GM12878 (cell line): Measurements from ENCODE around the gene SGSH. TPM values are rescaled to one million over a fixed set of nuclear protein-coding genes. Genes with fewer than 3 reads are reported as not detected.

Source experiments
- ATAC-seq: fragments of 200-7000 bp; cut with Tn5 transposase; 3 replicates; pipeline ENCODE4 v1.9.1; 2020; ENCODE audit warnings: mild to moderate bottlenecking, moderate library complexity
- BruUV-seq: library from RNA; stranded (reverse); fragments of 400-500 nt; replicated peaks from 2 replicates; lab custom pipeline; 2021; lab: Mats Ljungman, UMichigan
- CTCF ChIA-PET: fragments of 300-600 bp; sonication (Branson Sonifier 250); formaldehyde crosslinking; extraction: SDS; loops from one replicate; lab custom pipeline; 2021; ENCODE audit warnings: inconsistent platforms; lab: Yijun Ruan, JAX
- POLR2A ChIA-PET: fragments of 350-600 bp; formaldehyde crosslinking; extraction: SDS; loops from one replicate; lab custom pipeline; 2021; ENCODE audit warnings: inconsistent platforms; lab: Charles Lee
- RAD21 ChIA-PET: fragments of 300-600 bp; sonication (Branson Sonifier 250); formaldehyde crosslinking; loops from one replicate; lab custom pipeline; 2023; ENCODE audit warnings: antibody characterized with exemption; ENCODE audit not compliant: unreplicated experiment; lab: Charles Lee
- SMC1A ChIA-PET: fragments of 300-600 bp; sonication (Branson Sonifier 250); formaldehyde crosslinking; loops from one replicate; lab custom pipeline; 2023; ENCODE audit not compliant: unreplicated experiment, uncharacterized antibody; lab: Charles Lee
- DNase-seq: peaks from one replicate; pipeline ENCODE4 v3.0.0-alpha.2; 2011; ENCODE audit warnings: low read depth, low spot score
- FAIRE-seq: peaks from 3 replicates; lab custom pipeline; 2011; peaks lifted over from hg19 to GRCh38; lab: Jason Lieb, UNC
- H2AFZ ChIP-seq: 2 replicates; pipeline ENCODE4 v1.6.0; 2011; ENCODE audit warnings: low read depth, low read length, control low read depth; ENCODE audit not compliant: control insufficient read depth
- H3K27ac ChIP-seq: 2 replicates; pipeline ENCODE4 v1.5.1; 2011; ENCODE audit warnings: control low read depth; ENCODE audit not compliant: control insufficient read depth, insufficient read depth
- H3K27me3 ChIP-seq, 2 experiments: replicated peaks in 1 of 2; 2 replicates each; pipeline versions ENCODE4 v1.6.0 to v1.6.1; 2011; ENCODE audit warnings: low read length in 1 of 2; ENCODE audit not compliant: control insufficient read depth in 2 of 2, insufficient read depth in 2 of 2
- H3K36me3 ChIP-seq, 2 experiments: 2 replicates each; pipeline ENCODE4 v1.5.1; 2011; ENCODE audit warnings: low read length in 1 of 2; ENCODE audit not compliant: control insufficient read depth in 2 of 2, insufficient read depth in 2 of 2
- H3K4me1 ChIP-seq: 2 replicates; pipeline ENCODE4 v1.6.1; 2011; ENCODE audit warnings: mild to moderate bottlenecking, low read length, moderate library complexity, mixed read lengths; ENCODE audit not compliant: control insufficient read depth, insufficient read depth
- H3K4me2 ChIP-seq: 2 replicates; pipeline ENCODE4 v1.6.0; 2011; ENCODE audit warnings: control low read depth; ENCODE audit not compliant: control insufficient read depth, insufficient read depth
- H3K4me3 ChIP-seq: fragments of 200-600 bp; sonication (generic); 2 replicates; pipeline ENCODE4 v1.5.1; 2016
- H3K79me2 ChIP-seq: 2 replicates; pipeline ENCODE4 v1.6.0; 2011; ENCODE audit warnings: low read length; ENCODE audit not compliant: control insufficient read depth, insufficient read depth
- H3K9ac ChIP-seq: 2 replicates; pipeline ENCODE4 v1.8.0; 2011; ENCODE audit warnings: low read length, control low read depth, mixed read lengths; ENCODE audit not compliant: control insufficient read depth, insufficient read depth
- H3K9me3 ChIP-seq: replicated peaks from 3 replicates; pipeline ENCODE4 v1.5.1; 2011; ENCODE audit warnings: mild to moderate bottlenecking, low read length; ENCODE audit not compliant: control insufficient read depth, insufficient read depth
- H4K20me1 ChIP-seq: 2 replicates; pipeline ENCODE4 v1.6.0; 2011; ENCODE audit not compliant: control insufficient read depth, insufficient read depth
- CEBPB ChIP-seq, 2 experiments: fragments of 150-350 bp in 1 of 2; IDR thresholded peaks; 2 replicates each; pipeline ENCODE4 v1.6.1; 2012 to 2014; ENCODE audit warnings: low read depth in 2 of 2, low read length in 2 of 2, borderline replicate concordance in 1 of 2, inconsistent platforms in 1 of 2
- EED ChIP-seq: sonication (generic); IDR thresholded peaks from 2 replicates; pipeline ENCODE4 v1.6.1; 2016; ENCODE audit warnings: antibody characterized with exemption, low read depth
- FOS ChIP-seq: IDR thresholded peaks from 3 replicates; pipeline ENCODE4 v1.6.1; 2011; ENCODE audit warnings: borderline replicate concordance; ENCODE audit not compliant: insufficient read length; ENCODE audit errors: extremely low read depth
- IKZF1 ChIP-seq: fragments of 450-650 bp; conservative IDR thresholded peaks from 2 replicates; pipeline ENCODE4 v1.6.1; 2017; ENCODE audit warnings: antibody characterized with exemption, mild to moderate bottlenecking
- MYC ChIP-seq: IDR thresholded peaks from 2 replicates; pipeline ENCODE4 v1.6.1; 2011; ENCODE audit warnings: mild to moderate bottlenecking, low read length, moderate library complexity, inconsistent platforms; ENCODE audit not compliant: insufficient read depth, insufficient replicate concordance, insufficient read length, severe bottlenecking
- NBN ChIP-seq: fragments of 450-650 bp; IDR thresholded peaks from 2 replicates; pipeline ENCODE4 v1.6.1; 2016
- NFYB ChIP-seq: IDR thresholded peaks from 2 replicates; pipeline ENCODE4 v1.6.1; 2011; ENCODE audit warnings: low read depth, mild to moderate bottlenecking, low read length, improper control_type of control experiment, moderate library complexity; ENCODE audit not compliant: insufficient read depth
- NRF1 ChIP-seq: conservative IDR thresholded peaks from 2 replicates; pipeline ENCODE4 v1.6.1; 2011; ENCODE audit warnings: mild to moderate bottlenecking, low read depth, low read length, improper control_type of control experiment
- POLR2AphosphoS5 ChIP-seq: IDR thresholded peaks from 2 replicates; pipeline ENCODE4 v1.6.1; 2011; ENCODE audit warnings: mild to moderate bottlenecking, low read length, inconsistent platforms
- SIN3A ChIP-seq: IDR thresholded peaks from 2 replicates; pipeline ENCODE4 v1.6.1; 2012; ENCODE audit warnings: low read depth, low read length, improper control_type of control experiment
- SUZ12 ChIP-seq: fragments of 200-600 bp; sonication (generic); IDR thresholded peaks from one replicate; pipeline ENCODE4 v1.6.1; 2018; ENCODE audit warnings: antibody characterized with exemption, mild to moderate bottlenecking; ENCODE audit not compliant: unreplicated experiment
- TAF1 ChIP-seq: IDR thresholded peaks from 2 replicates; pipeline ENCODE4 v1.6.1; 2011; ENCODE audit warnings: mild to moderate bottlenecking, low read depth, low read length, borderline replicate concordance
- ZNF217 ChIP-seq: fragments of 450-650 bp; IDR thresholded peaks from 2 replicates; pipeline ENCODE4 v1.6.1; 2017; ENCODE audit warnings: antibody characterized with exemption, mild to moderate bottlenecking
- WGBS: methylation state at CpG from one replicate; pipeline ENCODE4 v1.1.6; 2016; ENCODE audit warnings: low lambda C conversion rate; ENCODE audit not compliant: insufficient replicate concordance, insufficient coverage; ENCODE audit errors: missing lambda C conversion rate; 5-methylcytosine and 5-hydroxymethylcytosine counted together
- in situ Hi-C: fragments of 300-500 bp; cut with MboI; formaldehyde crosslinking; loops from 9 replicates; pipeline ENCODE4 v1.14.3; 2018; ENCODE audit warnings: mixed read lengths
- intact Hi-C: fragments of 100-400 bp; cut with micrococcal nuclease; formaldehyde crosslinking; loops from one replicate; pipeline ENCODE4 v1.14.2; 2022; ENCODE audit not compliant: unreplicated experiment
- polyA plus RNA-seq, 11 experiments: library from polyadenylated mRNA; depleted of rRNA in 4 of 11; unstranded in 6 of 11; stranded (reverse) in 5 of 11; fragments of >200 nt; fragmentation: Nextera tagmentation in 4 of 11; fragmentation: Illumina TruSeq in 1 of 11; extraction: Ambion mirVana in 4 of 11; extraction: Trizol in 1 of 11; gene quantifications; 1 replicate in 1 of 11; 2 replicates in 10 of 11; pipeline versions ENCODE4 v1.2.1 to v1.2.3, GENCODE V29; 2011 to 2016; ENCODE audit warnings: inconsistent platforms in 2 of 11, missing spikeins in 2 of 11, low read depth in 1 of 11
- total RNA-seq, 4 experiments: library from RNA; depleted of rRNA in 3 of 4; stranded (reverse); fragments of >200 nt in 3 of 4; fragmentation: Illumina TruSeq in 1 of 4; extraction: Trizol in 1 of 4; gene quantifications; 2 replicates each; pipeline versions ENCODE4 v1.2.1 to v1.2.3, GENCODE V29; 2013 to 2021
- TF ChIP-seq, protein P1 (sequence below): fragments of 450-650 bp; IDR thresholded peaks from 2 replicates; pipeline ENCODE4 v1.6.1; 2016; ENCODE audit warnings: mild to moderate bottlenecking
- TF ChIP-seq, protein P2 (sequence below): IDR thresholded peaks from 2 replicates; pipeline ENCODE4 v1.6.1; 2011; ENCODE audit warnings: borderline replicate concordance, low read depth, mild to moderate bottlenecking, moderate library complexity, low read length; ENCODE audit not compliant: insufficient read depth, poor library complexity, severe bottlenecking
- TF ChIP-seq, protein P3 (sequence below): fragments of 450-650 bp; IDR thresholded peaks from 2 replicates; pipeline ENCODE4 v1.6.1; 2016; ENCODE audit warnings: mild to moderate bottlenecking

SGSH gene
- total and polyA plus RNA-seq, 10 of the 15 experiments (the other 5 are each of a cell fraction or from before 2014, with no cell fraction given): 0.13 to 17.2 (median 6.0) TPM

DNA sequence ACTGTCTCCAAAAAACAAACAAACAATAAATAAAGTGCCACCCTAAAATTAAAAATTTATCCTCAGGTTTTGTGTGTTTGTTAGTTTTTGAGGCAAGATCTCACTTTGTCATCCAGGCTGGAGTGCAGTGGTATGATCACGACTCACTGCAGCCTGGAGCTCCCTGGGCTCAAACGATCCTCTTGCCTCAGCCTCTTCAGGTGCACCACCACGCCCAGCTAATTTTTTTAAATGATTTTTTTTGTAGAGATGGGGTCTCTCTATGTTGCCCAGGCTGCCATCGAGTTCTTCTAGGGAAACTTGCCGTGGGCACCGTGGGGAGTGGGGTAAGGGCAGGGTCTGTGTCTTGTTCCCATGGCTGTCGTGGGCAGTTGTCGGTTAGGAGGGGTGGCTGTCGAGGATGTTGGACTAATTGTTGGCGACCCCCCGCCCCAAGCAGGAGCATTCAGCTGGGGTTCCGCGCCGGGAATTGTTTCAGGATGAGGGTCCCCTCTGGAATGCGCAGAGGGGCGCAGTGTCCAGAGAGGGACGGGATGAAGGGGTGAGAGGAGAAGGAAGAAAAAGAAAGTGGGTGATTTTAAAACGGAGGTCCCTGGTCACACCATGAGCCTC is 39.4 kb upstream of the SGSH start:
- intact Hi-C loops: loop anchor here (1.0 kb wide), 1 partner anchor 112 kb away; the partner anchor contains the start of gene EIF4A3
- POLR2A ChIA-PET: interaction anchor here (1.7 kb wide), 1 partner anchor 40 kb away, joined by 5 read pairs; no protein-coding TSS in a partner anchor
- TF ChIP-seq NFYB (no peak), NRF1 (no peak), MYC (no peak), ZNF217 (no peak), SUZ12 (no peak), SIN3A (no peak), POLR2AphosphoS5 (no peak), FOS (no peak), EED (no peak), TAF1 (no peak), CEBPB (IDR thresholded peaks at IDR 0.05; ENCODE audit: borderline replicate concordance in 1 of 2, low read depth in 2 of 2, low read length in 2 of 2) (no peak), NBN (0 out of 2 replicates have a peak, but pooled peaks have one; percentile 6), IKZF1 (no peak)
- TF ChIP-seq, protein P1, sequence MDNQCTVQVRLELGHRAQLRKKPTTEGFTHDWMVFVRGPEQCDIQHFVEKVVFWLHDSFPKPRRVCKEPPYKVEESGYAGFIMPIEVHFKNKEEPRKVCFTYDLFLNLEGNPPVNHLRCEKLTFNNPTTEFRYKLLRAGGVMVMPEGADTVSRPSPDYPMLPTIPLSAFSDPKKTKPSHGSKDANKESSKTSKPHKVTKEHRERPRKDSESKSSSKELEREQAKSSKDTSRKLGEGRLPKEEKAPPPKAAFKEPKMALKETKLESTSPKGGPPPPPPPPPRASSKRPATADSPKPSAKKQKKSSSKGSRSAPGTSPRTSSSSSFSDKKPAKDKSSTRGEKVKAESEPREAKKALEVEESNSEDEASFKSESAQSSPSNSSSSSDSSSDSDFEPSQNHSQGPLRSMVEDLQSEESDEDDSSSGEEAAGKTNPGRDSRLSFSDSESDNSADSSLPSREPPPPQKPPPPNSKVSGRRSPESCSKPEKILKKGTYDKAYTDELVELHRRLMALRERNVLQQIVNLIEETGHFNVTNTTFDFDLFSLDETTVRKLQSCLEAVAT: peak; percentile 67
- TF ChIP-seq, protein P2, sequence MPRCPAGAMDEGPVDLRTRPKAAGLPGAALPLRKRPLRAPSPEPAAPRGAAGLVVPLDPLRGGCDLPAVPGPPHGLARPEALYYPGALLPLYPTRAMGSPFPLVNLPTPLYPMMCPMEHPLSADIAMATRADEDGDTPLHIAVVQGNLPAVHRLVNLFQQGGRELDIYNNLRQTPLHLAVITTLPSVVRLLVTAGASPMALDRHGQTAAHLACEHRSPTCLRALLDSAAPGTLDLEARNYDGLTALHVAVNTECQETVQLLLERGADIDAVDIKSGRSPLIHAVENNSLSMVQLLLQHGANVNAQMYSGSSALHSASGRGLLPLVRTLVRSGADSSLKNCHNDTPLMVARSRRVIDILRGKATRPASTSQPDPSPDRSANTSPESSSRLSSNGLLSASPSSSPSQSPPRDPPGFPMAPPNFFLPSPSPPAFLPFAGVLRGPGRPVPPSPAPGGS: no peak
- TF ChIP-seq, protein P3, sequence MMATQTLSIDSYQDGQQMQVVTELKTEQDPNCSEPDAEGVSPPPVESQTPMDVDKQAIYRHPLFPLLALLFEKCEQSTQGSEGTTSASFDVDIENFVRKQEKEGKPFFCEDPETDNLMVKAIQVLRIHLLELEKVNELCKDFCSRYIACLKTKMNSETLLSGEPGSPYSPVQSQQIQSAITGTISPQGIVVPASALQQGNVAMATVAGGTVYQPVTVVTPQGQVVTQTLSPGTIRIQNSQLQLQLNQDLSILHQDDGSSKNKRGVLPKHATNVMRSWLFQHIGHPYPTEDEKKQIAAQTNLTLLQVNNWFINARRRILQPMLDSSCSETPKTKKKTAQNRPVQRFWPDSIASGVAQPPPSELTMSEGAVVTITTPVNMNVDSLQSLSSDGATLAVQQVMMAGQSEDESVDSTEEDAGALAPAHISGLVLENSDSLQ: no peak

More for the DNA sequence above, 39.4 kb upstream of the SGSH start:
- ChIA-PET RAD21 (no interaction called here), SMC1A (interaction anchor here (0.7 to 1.3 kb wide), 2 partner anchors 12 to 41 kb away, joined by 3 read pairs; no protein-coding TSS in a partner anchor), CTCF (no interaction called here)
- H3K9ac ChIP-seq: peak overlapping the region; percentile 60; the same call in 1 of the 2 replicates
- H3K4me3 ChIP-seq: peak overlapping the region; percentile 53; the same call in 1 of the 2 replicates
- no peaks in the 10 kb centered on the region for H3K9me3 ChIP-seq
- ATAC-seq: no peak
- H3K27me3 ChIP-seq: no peaks in the 10 kb centered on the region
- FAIRE-seq: no peak
- H3K4me2 ChIP-seq: peak overlapping the region; percentile 90
- H3K27ac ChIP-seq: peak overlapping the region; percentile 69
- BruUV-seq: no TSS peak
- H3K36me3 ChIP-seq: no peaks in the 10 kb centered on the region
- no peaks in the 10 kb centered on the region for H4K20me1 ChIP-seq
- 31% methylated on average over 18 of the region's 18 CpGs for WGBS
- peak overlapping the region; percentile 67; the same call in 1 of the 2 replicates for H2AFZ ChIP-seq
- H3K79me2 ChIP-seq: peaks cover 32% of the 10 kb centered on the region
- H3K4me1 ChIP-seq: peaks cover 59% of the 10 kb centered on the region
- in situ Hi-C loops: no loop called here
- no peak for DNase-seq
